ENCODE measurements around the gene GDPD5. TPM values are rescaled to one million over a fixed set of nuclear protein-coding genes. Genes with fewer than 3 reads are reported as not detected.

GDPD5 gene
- total RNA-seq, 1 experiment from 2014 or later = 12.2 TPM

DNA sequence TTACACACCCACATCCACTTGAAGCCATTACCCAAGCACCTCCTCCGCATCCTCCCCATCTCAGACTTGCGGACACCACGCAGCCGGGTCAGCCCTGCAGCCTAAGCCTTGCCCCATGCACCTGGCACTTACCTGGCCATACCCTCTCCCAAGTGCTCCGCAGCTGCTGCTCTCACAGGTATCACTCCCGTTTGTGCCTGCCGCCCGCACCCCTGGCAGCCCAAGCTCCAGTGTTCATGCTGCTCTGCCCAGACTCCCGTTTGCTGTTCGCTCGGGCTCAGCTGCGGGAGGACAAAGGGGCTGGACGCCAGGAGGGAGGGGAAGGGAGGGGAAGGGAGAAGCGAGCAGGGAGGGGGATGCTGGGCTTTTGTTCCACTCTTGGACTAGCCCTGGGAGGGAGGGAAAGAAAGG, 92.8 kb downstream of the GDPD5 start, which contains the start of gene KLHL35:
Gene KLHL35, minus strand, starts transcription at position 293 of the 411 bp plus-strand sequence. CDS start 2,574 bp downstream, outside the sequence.
- Mint-ChIP-seq H3K27me3 (ENCODE audit: low read depth) (peaks cover 55% of the 10 kb centered on the region), H3K36me3 (peaks cover 9% of the 10 kb centered on the region), H3K9me3 (peaks cover 9% of the 10 kb centered on the region), H3K4me1 (peaks cover 25% of the 10 kb centered on the region), H3K27ac (no peak within 1 kb of the TSS), H3K4me3 (peak within 1 kb of the TSS; percentile 51)
- TF ChIP-seq, protein P1, sequence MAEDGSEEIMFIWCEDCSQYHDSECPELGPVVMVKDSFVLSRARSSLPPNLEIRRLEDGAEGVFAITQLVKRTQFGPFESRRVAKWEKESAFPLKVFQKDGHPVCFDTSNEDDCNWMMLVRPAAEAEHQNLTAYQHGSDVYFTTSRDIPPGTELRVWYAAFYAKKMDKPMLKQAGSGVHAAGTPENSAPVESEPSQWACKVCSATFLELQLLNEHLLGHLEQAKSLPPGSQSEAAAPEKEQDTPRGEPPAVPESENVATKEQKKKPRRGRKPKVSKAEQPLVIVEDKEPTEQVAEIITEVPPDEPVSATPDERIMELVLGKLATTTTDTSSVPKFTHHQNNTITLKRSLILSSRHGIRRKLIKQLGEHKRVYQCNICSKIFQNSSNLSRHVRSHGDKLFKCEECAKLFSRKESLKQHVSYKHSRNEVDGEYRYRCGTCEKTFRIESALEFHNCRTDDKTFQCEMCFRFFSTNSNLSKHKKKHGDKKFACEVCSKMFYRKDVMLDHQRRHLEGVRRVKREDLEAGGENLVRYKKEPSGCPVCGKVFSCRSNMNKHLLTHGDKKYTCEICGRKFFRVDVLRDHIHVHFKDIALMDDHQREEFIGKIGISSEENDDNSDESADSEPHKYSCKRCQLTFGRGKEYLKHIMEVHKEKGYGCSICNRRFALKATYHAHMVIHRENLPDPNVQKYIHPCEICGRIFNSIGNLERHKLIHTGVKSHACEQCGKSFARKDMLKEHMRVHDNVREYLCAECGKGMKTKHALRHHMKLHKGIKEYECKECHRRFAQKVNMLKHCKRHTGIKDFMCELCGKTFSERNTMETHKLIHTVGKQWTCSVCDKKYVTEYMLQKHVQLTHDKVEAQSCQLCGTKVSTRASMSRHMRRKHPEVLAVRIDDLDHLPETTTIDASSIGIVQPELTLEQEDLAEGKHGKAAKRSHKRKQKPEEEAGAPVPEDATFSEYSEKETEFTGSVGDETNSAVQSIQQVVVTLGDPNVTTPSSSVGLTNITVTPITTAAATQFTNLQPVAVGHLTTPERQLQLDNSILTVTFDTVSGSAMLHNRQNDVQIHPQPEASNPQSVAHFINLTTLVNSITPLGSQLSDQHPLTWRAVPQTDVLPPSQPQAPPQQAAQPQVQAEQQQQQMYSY (CRISPR knock-in tag; IDR thresholded peaks at IDR 0.05) = peak; percentile 40; the same call in 1 of the 2 replicates
- TF ChIP-seq, protein P2, sequence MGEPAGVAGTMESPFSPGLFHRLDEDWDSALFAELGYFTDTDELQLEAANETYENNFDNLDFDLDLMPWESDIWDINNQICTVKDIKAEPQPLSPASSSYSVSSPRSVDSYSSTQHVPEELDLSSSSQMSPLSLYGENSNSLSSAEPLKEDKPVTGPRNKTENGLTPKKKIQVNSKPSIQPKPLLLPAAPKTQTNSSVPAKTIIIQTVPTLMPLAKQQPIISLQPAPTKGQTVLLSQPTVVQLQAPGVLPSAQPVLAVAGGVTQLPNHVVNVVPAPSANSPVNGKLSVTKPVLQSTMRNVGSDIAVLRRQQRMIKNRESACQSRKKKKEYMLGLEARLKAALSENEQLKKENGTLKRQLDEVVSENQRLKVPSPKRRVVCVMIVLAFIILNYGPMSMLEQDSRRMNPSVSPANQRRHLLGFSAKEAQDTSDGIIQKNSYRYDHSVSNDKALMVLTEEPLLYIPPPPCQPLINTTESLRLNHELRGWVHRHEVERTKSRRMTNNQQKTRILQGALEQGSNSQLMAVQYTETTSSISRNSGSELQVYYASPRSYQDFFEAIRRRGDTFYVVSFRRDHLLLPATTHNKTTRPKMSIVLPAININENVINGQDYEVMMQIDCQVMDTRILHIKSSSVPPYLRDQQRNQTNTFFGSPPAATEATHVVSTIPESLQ (CRISPR knock-in tag; IDR thresholded peaks at IDR 0.05) = no peak
- 0 out of 2 replicates have a peak, but pooled peaks have one; percentile 40 for TF ChIP-seq FOXP1 (CRISPR knock-in tag; IDR thresholded peaks at IDR 0.05; ENCODE audit: borderline replicate concordance)
- no peak for ATAC-seq
- ChIA-PET CTCF (interaction anchor here (0.9 to 4.9 kb wide), 8 partner anchors 7 to 153 kb away, joined by 3 to 31 read pairs (median 7); no protein-coding TSS in a partner anchor), POLR2A (no interaction called here)
- no peak for DNase-seq (ENCODE audit: low spot score)

DNA sequence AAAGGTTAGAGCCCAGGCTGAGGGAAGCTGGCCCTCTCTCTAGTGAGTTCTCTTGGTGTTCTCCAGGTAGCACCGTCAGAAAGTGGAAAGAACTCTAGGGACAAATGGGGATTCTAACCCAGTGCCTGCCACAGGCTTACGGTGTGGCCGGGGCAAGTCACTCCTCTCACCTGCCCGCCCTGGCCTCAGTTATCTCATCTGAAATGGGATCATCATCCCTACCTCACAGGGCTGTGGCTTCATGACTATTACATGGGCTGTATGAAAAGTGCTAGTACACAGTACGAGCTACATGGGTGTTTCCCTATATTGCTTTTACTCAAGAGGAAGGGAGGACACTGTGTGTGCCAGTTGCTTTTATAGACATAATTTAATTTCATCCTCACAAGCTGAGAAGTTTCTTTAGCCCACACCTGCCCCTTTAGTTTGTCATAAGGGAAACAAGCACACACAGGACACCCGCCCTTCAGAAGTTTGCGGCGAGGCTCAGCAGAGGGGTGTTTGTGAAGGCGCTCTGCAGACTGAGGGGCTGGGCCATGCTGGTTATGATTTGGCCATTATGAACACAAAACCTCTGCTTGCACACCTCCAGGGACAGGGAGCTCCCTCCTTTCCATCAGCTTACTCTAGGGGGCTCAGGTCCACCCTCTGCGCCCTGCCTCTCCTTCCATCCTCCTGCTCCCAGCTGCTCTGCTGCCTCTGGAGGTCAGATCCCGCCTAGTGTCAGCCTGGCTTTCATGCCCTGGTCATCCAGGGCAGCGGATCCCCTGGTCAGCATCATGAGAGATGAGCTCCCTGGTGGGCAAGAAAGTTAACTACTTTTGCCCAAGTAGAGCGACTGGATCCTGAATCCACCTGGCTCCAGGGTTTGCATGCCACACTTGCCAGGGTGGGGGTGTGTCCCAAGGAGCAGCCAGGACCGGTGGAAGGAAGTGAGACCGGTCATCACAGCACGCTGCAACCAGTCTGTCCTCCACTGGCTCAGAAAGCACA, 93.9 kb downstream of the GDPD5 start:
- Mint-ChIP-seq H3K4me1 (peaks cover 30% of the 10 kb centered on the region), H3K27me3 (ENCODE audit: low read depth) (peaks cover 66% of the 10 kb centered on the region), H3K4me3 (peak overlapping the region; percentile 72), H3K36me3 (peaks cover 9% of the 10 kb centered on the region), H3K9me3 (peaks cover 9% of the 10 kb centered on the region), H3K27ac (no peak overlapping the region)
- ChIA-PET CTCF (interaction anchor here (0.6 to 4.9 kb wide), 13 partner anchors 10 to 1615 kb away, joined by 3 to 31 read pairs (median 4); partner anchors contain the start of gene GDPD5), POLR2A (no interaction called here)
- TF ChIP-seq, protein P1 (CRISPR knock-in tag; IDR thresholded peaks at IDR 0.05) = peak; percentile 95
- TF ChIP-seq ZNF423 (CRISPR knock-in tag; IDR thresholded peaks at IDR 0.05) = no peak
- ATAC-seq = 0 out of 2 replicates have a peak, but pooled peaks have one; percentile 3
- DNase-seq (ENCODE audit: low spot score) = peak; percentile 36

DNA sequence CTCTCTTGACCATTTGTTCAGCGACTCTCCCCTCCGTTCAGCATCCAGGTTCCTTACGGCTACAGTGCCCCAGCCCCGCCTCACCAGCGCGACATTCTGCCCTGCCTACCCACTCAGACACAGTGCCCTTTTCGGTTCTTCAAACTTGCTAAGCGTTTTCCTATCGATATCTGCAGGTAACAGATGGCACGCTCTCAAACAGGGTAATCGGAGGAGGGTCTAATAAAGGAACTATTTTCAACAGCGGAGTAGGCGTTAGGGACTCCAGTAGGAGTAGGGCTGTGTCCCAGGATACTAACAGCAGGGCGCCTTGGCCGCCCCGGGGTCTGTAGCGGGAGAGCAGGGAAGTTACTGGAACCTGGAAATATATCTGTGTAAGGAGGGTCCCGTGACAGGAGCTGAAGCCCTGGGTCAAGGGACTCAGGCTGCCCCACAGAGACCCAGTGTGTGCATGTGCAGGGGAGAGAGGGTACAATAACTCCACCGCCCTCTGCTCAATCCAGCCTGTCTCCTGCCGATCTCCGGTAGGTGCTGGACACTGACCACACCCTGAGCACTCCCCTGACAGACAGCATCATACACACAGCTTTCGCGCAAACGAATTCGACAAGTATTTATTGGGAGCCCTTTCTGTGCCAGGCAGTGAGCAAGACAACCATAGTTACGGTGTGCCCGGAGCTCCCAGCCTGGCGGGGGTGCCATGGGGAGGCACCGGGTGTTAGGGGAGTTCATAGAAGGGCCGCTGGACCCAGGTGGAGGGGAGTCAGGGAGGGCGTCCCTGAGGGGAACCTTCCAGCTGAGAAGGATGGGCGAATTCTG, 94.8 kb downstream of the GDPD5 start:
- ChIA-PET POLR2A (no interaction called here), CTCF (interaction anchor here (1.0 to 4.9 kb wide), 8 partner anchors 20 to 151 kb away, joined by 3 to 24 read pairs (median 4); partner anchors contain the start of gene GDPD5)
- Mint-ChIP-seq H3K27ac (no peak overlapping the region), H3K4me3 (peak overlapping the region; percentile 72), H3K27me3 (ENCODE audit: low read depth) (peaks cover 73% of the 10 kb centered on the region), H3K4me1 (peaks cover 30% of the 10 kb centered on the region), H3K36me3 (peaks cover 9% of the 10 kb centered on the region), H3K9me3 (peaks cover 9% of the 10 kb centered on the region)
- no peak for ATAC-seq
- DNase-seq (ENCODE audit: low spot score) = no peak
- TF ChIP-seq CBFB (CRISPR knock-in tag; IDR thresholded peaks at IDR 0.05; ENCODE audit: low read depth) (no peak), CREM (CRISPR knock-in tag; IDR thresholded peaks at IDR 0.05) (no peak), CREB1 (CRISPR knock-in tag; IDR thresholded peaks at IDR 0.05) (no peak)
- TF ChIP-seq, protein P3, sequence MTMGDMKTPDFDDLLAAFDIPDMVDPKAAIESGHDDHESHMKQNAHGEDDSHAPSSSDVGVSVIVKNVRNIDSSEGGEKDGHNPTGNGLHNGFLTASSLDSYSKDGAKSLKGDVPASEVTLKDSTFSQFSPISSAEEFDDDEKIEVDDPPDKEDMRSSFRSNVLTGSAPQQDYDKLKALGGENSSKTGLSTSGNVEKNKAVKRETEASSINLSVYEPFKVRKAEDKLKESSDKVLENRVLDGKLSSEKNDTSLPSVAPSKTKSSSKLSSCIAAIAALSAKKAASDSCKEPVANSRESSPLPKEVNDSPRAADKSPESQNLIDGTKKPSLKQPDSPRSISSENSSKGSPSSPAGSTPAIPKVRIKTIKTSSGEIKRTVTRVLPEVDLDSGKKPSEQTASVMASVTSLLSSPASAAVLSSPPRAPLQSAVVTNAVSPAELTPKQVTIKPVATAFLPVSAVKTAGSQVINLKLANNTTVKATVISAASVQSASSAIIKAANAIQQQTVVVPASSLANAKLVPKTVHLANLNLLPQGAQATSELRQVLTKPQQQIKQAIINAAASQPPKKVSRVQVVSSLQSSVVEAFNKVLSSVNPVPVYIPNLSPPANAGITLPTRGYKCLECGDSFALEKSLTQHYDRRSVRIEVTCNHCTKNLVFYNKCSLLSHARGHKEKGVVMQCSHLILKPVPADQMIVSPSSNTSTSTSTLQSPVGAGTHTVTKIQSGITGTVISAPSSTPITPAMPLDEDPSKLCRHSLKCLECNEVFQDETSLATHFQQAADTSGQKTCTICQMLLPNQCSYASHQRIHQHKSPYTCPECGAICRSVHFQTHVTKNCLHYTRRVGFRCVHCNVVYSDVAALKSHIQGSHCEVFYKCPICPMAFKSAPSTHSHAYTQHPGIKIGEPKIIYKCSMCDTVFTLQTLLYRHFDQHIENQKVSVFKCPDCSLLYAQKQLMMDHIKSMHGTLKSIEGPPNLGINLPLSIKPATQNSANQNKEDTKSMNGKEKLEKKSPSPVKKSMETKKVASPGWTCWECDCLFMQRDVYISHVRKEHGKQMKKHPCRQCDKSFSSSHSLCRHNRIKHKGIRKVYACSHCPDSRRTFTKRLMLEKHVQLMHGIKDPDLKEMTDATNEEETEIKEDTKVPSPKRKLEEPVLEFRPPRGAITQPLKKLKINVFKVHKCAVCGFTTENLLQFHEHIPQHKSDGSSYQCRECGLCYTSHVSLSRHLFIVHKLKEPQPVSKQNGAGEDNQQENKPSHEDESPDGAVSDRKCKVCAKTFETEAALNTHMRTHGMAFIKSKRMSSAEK (CRISPR knock-in tag; IDR thresholded peaks at IDR 0.05; ENCODE audit: borderline replicate concordance) = no peak
- TF ChIP-seq, protein P4, sequence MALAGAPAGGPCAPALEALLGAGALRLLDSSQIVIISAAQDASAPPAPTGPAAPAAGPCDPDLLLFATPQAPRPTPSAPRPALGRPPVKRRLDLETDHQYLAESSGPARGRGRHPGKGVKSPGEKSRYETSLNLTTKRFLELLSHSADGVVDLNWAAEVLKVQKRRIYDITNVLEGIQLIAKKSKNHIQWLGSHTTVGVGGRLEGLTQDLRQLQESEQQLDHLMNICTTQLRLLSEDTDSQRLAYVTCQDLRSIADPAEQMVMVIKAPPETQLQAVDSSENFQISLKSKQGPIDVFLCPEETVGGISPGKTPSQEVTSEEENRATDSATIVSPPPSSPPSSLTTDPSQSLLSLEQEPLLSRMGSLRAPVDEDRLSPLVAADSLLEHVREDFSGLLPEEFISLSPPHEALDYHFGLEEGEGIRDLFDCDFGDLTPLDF (CRISPR knock-in tag; IDR thresholded peaks at IDR 0.05) = no peak
